Non-pigmented ciliary epithelial cell (primary cell): Measurements from ENCODE around the gene DND1.
"Not testable (repeated sequence)": the region's sequence is repeated elsewhere in the genome, so short reads cannot be mapped to it uniquely, and the experiment has no call there.

Experiments used
- DNase-seq: peaks from one replicate; pipeline ENCODE4 v3.0.0-alpha.2; 2010; ENCODE audit warnings: low read depth

The DND1 gene

GRCh38 chr5:140672455-140673186, 755 bp downstream of the DND1 start:
- no peak for DNase-seq

DNA sequence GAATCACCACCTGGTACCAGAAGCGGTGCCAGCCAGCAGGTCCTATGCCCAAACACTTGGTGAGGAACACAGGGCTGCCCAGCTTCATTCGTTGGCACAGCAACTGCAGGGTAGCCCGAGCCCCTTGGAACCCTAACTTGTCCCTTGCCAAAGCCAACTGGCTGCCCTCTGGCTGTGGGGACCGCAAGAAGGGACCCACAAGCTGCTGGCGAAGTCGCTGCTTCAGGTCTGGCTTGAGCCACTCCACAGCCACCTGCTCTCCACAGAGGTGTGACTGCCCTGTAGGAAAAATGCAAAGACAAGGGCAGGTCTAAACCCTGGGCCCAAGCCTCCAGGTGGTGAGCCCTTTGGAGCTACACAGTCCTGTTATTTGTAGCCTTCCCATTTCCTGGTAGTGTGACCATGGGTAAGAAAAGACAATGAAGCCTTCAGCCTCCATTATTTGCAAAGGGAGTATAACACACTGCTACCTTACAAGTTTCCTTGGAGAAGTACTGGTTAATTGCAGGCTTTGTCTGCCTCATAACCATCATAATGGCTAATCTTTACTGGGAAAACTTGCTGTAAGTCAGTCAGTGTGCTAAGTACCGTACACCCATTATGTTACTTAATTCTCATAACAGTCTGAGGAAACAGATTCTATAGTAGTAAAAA, 1.8 kb downstream of the DND1 start:
- no peak for DNase-seq

- DNase-seq, result not testable (repeated sequence)
These were observed 2.3 kb downstream of the DND1 start for GRCh38 chr5:140671035-140671434.

GRCh38 chr5:140664359-140665119, 8.8 kb downstream of the DND1 start, which contains the start of gene WDR55:
WDR55 (plus strand) TSS chr5:140664904; CDS start chr5:140664913, 9 bp downstream.
- peak; percentile 52 for DNase-seq

- no peak for DNase-seq
These were observed 9.4 kb downstream of the DND1 start for GRCh38 chr5:140664030-140664358.

- not testable (repeated sequence) for DNase-seq
These were observed 13.0 kb downstream of the DND1 start for GRCh38 chr5:140660371-140660770.

DNA sequence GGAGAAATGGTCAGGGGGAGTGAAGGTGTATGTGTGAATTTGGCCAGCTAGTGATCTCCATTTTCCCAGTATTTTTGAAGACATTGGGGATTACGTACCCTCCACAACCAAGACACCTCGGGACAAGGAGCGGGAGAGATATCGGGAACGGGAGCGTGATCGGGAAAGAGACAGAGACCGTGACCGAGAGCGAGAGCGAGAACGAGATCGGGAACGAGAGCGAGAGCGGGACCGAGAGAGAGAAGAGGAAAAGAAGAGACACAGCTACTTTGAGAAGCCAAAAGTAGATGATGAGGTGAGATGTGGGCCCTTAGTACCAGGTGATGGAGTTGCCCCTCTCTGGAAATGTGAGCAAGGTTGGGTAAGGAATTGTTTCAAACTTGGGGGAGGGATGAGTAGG, 14.5 kb downstream of the DND1 start:
- DNase-seq, result no peak

GRCh38 chr5:140647042-140647419, 26.3 kb downstream of the DND1 start:
- no peak for DNase-seq

DNA sequence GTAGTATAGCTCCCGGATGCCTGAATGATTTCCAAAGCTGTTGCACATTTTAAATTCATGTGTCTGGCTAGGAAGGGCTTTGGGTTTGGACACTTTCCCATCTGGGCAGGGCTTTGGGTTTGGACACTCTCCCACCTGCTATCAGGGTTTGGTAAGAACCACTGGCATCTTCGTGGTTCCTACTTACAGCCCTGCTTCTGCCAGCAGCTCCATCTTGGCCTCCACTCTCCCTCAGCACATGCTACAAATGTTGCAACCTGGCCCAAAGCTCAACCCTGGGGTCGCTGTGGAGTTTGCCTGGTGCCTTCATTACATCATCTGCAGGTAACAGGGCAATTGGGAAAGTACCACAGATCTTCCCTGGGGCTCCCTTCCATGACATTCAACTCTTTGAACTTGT, 30.7 kb downstream of the DND1 start:
- DNase-seq, result no peak

DNA sequence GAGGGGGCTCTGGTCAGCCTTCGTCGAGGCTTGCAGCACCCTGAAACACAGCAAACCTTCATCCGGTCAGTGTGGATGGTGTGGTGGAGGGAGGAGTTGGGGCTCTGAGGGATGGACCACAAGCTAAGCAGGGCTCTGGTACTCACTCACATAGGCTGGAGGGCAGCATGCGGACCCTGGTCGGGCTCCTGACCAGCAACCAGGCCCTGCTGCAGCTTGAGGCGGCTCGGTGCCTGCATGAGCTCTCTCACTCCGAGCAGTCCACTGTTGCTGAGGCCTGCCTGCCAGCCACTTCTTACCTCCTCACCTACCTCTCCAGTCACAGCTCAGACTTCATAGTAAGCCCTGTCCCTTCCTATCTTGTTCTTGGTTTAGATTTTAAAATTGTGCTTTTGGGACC, 31.7 kb downstream of the DND1 start:
- no peak for DNase-seq

DNA sequence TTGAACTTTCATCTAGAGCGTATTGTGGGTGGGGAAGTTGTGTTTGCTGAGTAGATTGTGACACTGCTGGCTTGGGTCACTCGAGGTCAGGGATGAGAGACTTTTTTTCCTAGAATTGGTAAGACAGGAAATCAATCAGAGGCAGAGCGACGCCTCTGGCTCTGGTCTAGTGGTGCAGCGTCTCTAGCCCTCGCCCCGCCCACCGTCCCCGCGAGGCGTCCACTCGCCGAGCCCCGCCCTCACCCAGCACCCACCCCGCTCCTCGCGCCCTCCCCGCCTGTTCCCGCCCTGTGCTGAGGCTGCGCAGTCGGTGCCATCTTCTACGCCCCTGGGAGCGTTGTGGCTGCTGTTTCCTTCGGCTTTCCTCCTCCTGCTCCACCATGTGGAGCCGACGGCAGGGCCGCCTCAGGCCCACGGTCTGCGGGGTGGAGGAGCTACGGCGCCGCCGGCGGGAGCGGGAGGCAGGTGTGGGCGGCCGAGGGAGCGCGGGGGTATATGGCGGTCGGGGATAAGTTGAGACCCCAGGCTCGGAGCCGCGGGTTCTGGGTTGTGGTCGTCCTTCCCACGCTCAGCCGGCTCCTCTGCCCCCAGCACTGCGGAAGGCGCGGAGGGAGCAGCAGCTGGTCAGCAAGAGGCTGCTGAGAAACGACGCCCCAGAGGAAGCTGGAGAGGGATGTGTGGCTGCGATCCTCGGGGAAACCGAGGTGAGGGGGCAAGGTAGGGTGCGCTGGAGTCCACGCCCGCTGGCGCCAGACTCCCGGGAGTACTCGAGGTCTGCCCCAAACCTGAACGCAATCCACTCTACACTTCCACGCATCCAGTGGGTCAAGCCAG, 34.0 kb downstream of the DND1 start, which contains the start of gene TMCO6:
TMCO6 (plus strand) TSS at position 304 of the 834 bp plus-strand sequence; CDS start at position 381, 77 bp downstream.
- DNase-seq, result peak; percentile 60

DNA sequence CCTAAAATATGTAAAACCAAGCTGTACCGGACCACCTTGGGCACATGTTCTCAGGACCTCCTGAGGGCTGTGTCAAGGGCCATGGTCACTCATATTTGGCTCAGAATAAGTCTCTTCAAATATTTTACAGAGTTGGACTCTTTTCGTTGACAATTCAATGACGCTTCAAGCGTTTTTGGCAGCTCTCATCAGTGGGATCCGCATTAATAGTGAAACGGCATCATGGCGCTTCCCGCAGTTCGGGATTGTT, 34.6 kb downstream of the DND1 start:
- not testable (repeated sequence) for DNase-seq

DNA sequence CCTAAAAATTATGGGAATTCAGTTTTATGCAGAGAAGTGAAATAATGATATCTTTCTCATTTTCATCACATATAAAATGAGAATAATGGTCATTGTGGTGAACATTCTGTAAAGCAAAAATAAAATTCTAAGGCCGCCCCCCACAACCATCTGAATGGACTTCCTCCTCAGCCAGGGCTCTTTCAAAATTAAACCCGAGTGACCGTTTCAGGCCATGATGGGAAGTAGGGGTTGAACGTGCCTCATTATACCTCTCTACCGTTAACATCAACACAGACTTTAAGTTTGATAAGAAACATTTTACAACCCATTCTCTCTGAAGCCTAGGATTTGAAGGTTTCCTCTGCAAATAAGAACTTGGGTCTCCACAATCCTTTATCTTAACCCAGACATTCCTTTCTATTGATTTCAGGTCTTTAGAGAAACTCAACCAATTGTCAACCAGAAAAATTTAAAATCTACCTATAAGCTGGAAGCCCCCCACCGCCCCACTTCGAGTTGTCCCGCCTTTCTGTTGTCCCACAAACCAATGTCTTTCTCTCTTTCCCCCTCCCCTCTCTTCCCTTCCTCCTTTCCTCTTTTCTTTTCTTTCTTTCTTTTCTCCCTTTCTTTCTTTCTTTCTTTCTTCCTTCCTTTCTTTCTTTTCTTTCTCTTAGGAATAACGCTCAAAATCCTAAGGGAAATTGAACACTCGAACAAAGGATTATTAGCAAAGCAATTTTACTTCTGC, 35.8 kb downstream of the DND1 start:
- DNase-seq, result no peak

GRCh38 chr5:140635291-140636257, 37.8 kb downstream of the DND1 start:
- no peak for DNase-seq

GRCh38 chr5:140634103-140634502, 39.3 kb downstream of the DND1 start:
- DNase-seq, result no peak

DNA sequence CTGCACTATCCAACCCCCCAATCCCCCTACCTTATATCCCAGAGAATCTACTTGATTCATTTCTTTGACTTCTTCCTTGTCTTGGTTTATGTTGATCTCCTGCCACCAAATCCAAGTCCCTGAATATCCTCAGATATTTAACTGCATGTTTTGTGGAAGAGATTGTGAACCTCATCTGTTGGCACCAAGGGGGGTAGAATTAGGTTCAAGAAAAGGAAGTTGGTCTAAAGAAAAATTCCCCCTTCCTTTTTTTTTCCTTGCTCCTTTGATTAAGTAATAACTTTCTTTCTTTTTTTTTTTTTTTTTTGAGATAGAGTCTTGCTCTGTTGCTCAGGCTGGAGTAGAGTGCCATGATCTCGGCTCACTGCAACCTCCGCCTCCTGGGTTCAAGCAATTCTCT, 39.9 kb downstream of the DND1 start:
- DNase-seq, result no peak

DNA sequence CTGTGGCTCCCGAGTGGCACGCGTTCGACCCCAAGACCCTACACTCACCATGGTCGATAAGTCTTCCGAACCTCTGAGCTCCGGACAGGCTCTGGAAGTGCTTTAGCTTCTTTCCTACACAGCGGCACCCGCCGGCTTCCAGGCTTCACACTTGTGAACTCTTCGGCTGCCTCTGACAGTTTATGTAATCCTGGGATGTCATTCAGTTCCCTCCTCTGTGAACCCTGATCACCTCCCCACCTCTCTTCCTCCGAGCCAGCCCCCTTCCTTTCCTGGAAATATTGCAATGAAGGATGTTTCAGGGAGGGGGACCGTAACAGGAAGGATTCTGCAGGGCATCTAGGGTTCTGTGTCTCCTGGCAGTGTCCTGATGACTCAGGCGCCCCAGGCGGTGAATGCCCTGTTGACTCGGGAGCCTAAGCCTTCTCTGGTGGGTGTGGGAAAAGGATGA, 40.3 kb downstream of the DND1 start, which contains the start of gene CD14:
CD14 (minus strand) TSS at position 155 of the 451 bp plus-strand sequence; CDS start at position 51, 104 bp downstream.
- DNase-seq, result no peak

GRCh38 chr5:140632366-140633020, 40.9 kb downstream of the DND1 start:
- no peak for DNase-seq

DNA sequence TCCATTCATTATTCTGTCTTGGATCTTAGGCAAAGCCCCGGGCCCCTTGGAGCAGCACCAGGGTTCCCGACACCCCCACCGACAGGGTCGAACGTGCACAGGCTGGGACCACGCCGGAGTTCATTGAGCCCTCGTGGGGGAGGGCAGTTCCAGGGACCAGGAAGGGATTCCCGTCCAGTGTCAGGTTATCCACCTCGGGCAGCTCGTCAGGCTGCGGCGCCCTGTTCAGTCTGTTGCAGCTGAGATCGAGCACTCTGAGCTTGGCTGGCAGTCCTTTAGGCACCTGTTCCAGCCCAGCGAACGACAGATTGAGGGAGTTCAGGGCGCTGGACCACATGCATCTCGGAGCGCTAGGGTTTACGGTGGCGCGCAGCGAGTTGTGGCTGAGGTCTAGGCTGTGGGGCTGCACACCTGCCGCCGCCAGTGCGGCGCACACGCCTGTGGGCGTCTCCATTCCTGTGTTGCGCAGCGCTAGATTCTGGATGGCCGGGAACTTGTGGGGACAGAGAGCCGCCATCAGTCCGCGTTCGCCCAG, 41.5 kb downstream of the DND1 start:
- DNase-seq, result no peak
